Neural crest cell (in vitro differentiated cells): ENCODE measurements around the gene AAMP. TPM values are rescaled to one million over a fixed set of nuclear protein-coding genes. Genes with fewer than 3 reads are reported as not detected.

Experiments used
- DNase-seq: peaks from one replicate; pipeline ENCODE4 v3.0.0; 2021; ENCODE audit warnings: low read depth, mixed read lengths, low spot score
- H3K27ac Mint-ChIP-seq: one replicate; pipeline ENCODE4 v1.8.0; 2021; ENCODE audit warnings: mild to moderate bottlenecking, mixed read lengths; ENCODE audit not compliant: unreplicated experiment
- H3K27me3 Mint-ChIP-seq: 2 replicates; pipeline ENCODE4 v1.8.0; 2021; ENCODE audit warnings: low read depth, mild to moderate bottlenecking, mixed read lengths
- H3K36me3 Mint-ChIP-seq: 2 replicates; pipeline ENCODE4 v1.8.0; 2021; ENCODE audit warnings: low read depth, mild to moderate bottlenecking, mixed read lengths
- H3K4me1 Mint-ChIP-seq: 2 replicates; pipeline ENCODE4 v1.8.0; 2021; ENCODE audit warnings: mixed read lengths
- H3K4me3 Mint-ChIP-seq: one replicate; pipeline ENCODE4 v1.8.0; 2021; ENCODE audit warnings: mild to moderate bottlenecking, mixed read lengths
- H3K9me3 Mint-ChIP-seq: 2 replicates; pipeline ENCODE4 v1.8.0; 2021; ENCODE audit warnings: mixed read lengths
- CTCF ChIP-seq: fragments of 200-600 bp; sonication (generic); conservative IDR thresholded peaks from 2 replicates; pipeline ENCODE4 v1.5.0; 2021; ENCODE audit warnings: antibody characterized with exemption, mild to moderate bottlenecking
- total RNA-seq: library from RNA; stranded (reverse); gene quantifications from 2 replicates; pipeline ENCODE4 v1.2.1, GENCODE V29; 2021

The AAMP gene
- total RNA-seq, 1 donor from 2014 or later: 76.6 TPM

DNA sequence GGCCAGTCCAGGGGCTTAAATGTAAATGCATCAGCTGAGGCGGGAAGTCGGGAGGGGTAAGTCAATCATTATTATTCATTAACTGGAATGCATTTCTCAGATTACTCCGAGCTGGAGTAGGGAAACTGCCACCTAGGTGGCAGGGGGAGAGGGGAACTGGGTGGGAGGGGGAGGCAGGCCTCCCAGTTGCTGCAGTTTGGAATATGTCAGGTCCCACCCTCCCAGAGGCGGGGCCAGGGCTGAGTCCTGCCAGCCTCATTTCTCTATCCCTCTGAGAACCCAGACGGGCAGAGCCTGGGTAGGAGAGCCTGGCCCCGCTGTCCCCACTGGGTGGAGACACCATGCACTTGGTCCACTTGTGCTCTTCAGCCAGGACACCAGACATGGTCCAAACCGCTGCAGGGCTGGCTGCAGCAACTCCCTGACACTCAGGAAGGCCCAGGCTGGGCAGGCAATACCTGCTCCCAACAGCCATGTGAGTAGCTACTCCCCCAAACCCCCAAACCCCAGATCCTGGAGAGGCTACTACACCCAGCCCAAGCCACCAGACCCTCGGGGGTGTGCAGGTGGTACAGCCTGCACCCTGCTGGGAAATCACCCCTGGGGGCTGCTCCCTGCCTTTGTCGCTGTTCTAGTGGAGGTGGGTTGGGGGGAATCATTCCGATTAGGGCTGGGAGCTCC is 9.1 kb downstream of the AAMP start, which contains the start of gene GPBAR1:
GPBAR1 (plus strand) TSS at position 274 of the 681 bp plus-strand sequence. CDS start 1,710 bp downstream, outside the sequence.
- Mint-ChIP-seq H3K36me3 (no peaks in the 10 kb centered on the region), H3K4me1 (peaks cover 12% of the 10 kb centered on the region), H3K9me3 (no peaks in the 10 kb centered on the region), H3K4me3 (peak within 1 kb of the TSS; percentile 57), H3K27ac (peak within 1 kb of the TSS; percentile 92), H3K27me3 (no peaks in the 10 kb centered on the region)
- no peak for DNase-seq
- TF ChIP-seq CTCF: no peak

GRCh38 chr2:218260166-218260565 is 9.8 kb downstream of the AAMP start:
- no peaks in the 10 kb centered on the region for H3K27me3 Mint-ChIP-seq
- peaks cover 12% of the 10 kb centered on the region for H3K4me1 Mint-ChIP-seq
- H3K27ac Mint-ChIP-seq: no peak overlapping the region
- H3K9me3 Mint-ChIP-seq: no peaks in the 10 kb centered on the region
- no peak for TF ChIP-seq CTCF
- H3K36me3 Mint-ChIP-seq: peaks cover 3% of the 10 kb centered on the region
- peak overlapping the region; percentile 57 for H3K4me3 Mint-ChIP-seq
- no peak for DNase-seq

DNA sequence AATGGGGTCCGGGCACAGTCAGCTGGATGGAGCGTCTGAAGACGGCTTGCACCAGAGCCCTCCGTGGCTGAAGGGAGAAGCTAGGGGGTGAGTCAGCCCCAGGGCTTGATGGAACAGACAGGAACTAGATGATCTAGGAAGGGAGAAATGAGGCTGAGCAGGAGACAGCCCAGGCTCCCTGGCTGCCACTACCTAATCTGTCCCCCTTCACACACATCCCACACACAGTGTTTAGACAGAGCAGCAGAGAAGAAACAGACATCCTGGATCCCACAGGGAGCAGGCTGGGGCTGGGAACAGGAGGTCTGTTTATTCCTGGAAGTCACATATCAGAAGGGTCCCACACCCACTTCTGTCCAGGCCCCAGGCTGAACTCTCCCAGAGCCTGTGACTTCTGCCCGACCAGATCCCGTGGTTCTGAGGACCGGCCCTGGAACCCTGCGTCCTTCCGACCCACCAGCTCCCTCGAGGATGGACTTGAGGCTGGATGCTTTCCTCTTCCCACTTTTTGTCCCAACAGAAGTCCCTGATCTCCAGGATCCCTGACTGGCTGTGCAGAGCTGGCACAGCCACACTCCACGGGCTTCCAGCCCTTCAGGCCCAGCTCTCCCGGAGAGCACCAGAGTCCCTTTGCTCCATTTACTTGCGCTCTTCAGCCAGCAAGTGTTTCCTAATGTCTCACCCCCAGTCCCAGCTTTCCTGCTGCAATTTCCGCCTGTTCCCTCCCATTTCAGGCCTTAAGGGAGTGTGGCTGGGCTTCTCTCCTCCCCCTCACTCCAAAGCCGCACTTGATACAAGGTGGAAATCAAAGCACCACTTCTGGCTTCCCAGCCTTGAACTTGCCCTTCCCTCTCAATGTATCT is 10.6 kb downstream of the AAMP start:
- Mint-ChIP-seq H3K9me3 (no peaks in the 10 kb centered on the region), H3K27ac (peak overlapping the region; percentile 86), H3K27me3 (no peaks in the 10 kb centered on the region), H3K4me3 (no peak overlapping the region), H3K36me3 (peaks cover 5% of the 10 kb centered on the region), H3K4me1 (peaks cover 12% of the 10 kb centered on the region)
- DNase-seq: no peak
- no peak for TF ChIP-seq CTCF

DNA sequence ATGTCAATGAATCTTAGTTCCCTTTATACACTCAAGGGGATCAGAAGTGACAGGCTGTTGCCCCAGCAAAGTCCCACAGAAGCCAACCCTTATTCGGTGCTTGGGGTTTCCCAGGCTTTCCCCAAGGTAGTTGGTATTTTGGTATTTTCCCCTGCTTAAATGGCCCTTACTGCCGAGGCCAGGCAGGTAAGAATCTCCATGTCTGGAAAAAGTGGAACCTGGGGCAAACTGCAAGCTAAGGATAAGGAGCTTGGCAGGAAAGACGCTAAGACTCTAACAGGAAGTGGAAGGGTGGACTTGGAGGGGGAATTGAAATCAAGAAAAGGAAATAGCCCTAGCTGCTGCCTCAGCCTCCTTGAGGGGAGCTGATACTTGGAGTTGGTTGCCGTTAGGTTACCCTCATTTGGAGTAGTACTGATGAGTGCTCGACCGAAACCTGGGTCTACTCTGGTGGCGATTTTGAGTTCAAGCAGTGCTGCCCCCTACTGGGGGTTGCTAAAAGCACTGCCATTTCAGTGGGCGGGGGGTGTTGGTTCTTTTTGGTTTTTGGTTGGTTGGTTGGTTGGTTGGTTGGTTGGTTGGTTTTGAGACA is 12.5 kb downstream of the AAMP start:
- Mint-ChIP-seq H3K27ac (no peak overlapping the region), H3K9me3 (no peaks in the 10 kb centered on the region), H3K4me1 (peaks cover 12% of the 10 kb centered on the region), H3K27me3 (no peaks in the 10 kb centered on the region), H3K36me3 (peaks cover 8% of the 10 kb centered on the region), H3K4me3 (no peak overlapping the region)
- peak; percentile 46 for DNase-seq
- peak; percentile 67 for TF ChIP-seq CTCF

DNA sequence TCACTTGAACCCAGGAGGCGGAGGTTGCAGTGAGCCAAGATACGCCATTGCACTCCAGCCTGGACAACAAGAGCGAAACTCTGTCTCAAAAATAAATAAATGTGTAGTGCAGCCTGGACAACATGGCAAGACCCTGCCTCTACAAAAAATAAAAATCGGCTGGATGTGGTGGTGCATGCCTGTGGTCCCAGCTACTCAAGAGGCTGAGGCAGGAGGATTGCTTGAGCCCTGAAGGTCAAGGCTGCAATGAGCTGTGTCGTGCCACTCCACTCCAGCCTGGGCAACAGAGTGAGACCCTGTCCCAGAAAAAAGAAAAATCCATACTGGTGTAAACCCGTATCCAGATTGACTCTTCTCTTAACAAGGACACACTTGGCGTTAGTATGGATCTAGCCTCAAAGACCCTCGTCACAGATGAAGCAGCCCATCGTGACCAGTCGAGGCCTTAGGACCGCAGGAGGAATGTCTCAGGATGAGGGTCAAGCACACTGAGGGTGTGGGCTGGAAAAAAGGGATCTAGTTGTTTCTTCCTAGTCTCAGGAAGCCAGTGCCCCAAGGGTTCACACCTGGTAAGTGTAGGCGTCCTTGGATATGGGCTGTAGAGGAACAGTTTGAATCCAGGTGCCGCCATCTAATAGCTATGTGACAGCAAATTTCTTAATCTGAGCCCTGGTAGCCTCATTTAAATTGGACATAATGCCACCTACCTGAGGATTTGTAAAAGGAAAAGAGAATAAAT is 13.2 kb downstream of the AAMP start:
- no peak for TF ChIP-seq CTCF
- no peaks in the 10 kb centered on the region for H3K9me3 Mint-ChIP-seq
- DNase-seq: no peak
- peaks cover 8% of the 10 kb centered on the region for H3K36me3 Mint-ChIP-seq
- H3K27ac Mint-ChIP-seq: no peak overlapping the region
- H3K4me1 Mint-ChIP-seq: peaks cover 12% of the 10 kb centered on the region
- no peak overlapping the region for H3K4me3 Mint-ChIP-seq
- no peaks in the 10 kb centered on the region for H3K27me3 Mint-ChIP-seq
